HEK293 (cell line): ENCODE results near the gene PPM1L.
A peak's percentile ranks its signal among the peaks of the same experiment; 100 is the strongest.

Source experiments
- CTCF ChIA-PET: fragments of 350-600 bp; formaldehyde crosslinking; extraction: SDS; loops from one replicate; lab custom pipeline; 2021; ENCODE audit warnings: antibody characterized with exemption; lab: Yijun Ruan, JAX
- POLR2A ChIA-PET: fragments of 300-600 bp; formaldehyde crosslinking; extraction: SDS; loops from one replicate; lab custom pipeline; 2020; ENCODE audit warnings: antibody characterized with exemption, inconsistent platforms; lab: Yijun Ruan, JAX
- H3K27ac ChIP-seq: fragments of 200-500 bp; sonication (Bioruptor generic); 2 replicates; pipeline ENCODE4 v1.5.1; 2014; ENCODE audit warnings: low read depth, low read length, control low read depth, inconsistent platforms; ENCODE audit errors: extremely low read depth
- H3K36me3 ChIP-seq, 2 experiments: fragments of 200-500 bp in 1 of 2; sonication (Bioruptor generic) in 1 of 2; 1 replicate in 1 of 2; 2 replicates in 1 of 2; pipeline ENCODE4 v1.5.1; 2014 to 2017; ENCODE audit warnings: inconsistent platforms in 2 of 2, low read length in 2 of 2; ENCODE audit not compliant: control insufficient read depth in 2 of 2, insufficient read depth in 1 of 2
- H3K4me1 ChIP-seq: fragments of 200-500 bp; sonication (Bioruptor generic); 2 replicates; pipeline ENCODE4 v1.5.1; 2014; ENCODE audit warnings: mild to moderate bottlenecking, low read length, inconsistent platforms; ENCODE audit not compliant: control insufficient read depth, insufficient read depth
- H3K4me3 ChIP-seq: 2 replicates; pipeline ENCODE4 v1.5.1; 2011; ENCODE audit warnings: low read depth, mild to moderate bottlenecking, control low read depth, low read length, moderate library complexity
- H3K9me3 ChIP-seq: fragments of 200-500 bp; sonication (Bioruptor generic); 2 replicates; pipeline ENCODE4 v1.5.1; 2014; ENCODE audit warnings: low read depth, low read length, inconsistent platforms; ENCODE audit not compliant: control insufficient read depth, insufficient read depth
- MZF1 ChIP-seq: fragments of 450-650 bp; formaldehyde crosslinking; IDR thresholded peaks from 2 replicates; pipeline ENCODE4 v1.5.1; 2017; ENCODE audit warnings: missing biosample characterization, missing genetic modification characterization, borderline replicate concordance
- OVOL3 ChIP-seq: fragments of 450-650 bp; formaldehyde crosslinking; IDR thresholded peaks from 2 replicates; pipeline ENCODE4 v1.5.1; 2016; ENCODE audit warnings: missing biosample characterization, missing genetic modification characterization
- PRDM1 ChIP-seq: fragments of 450-650 bp; formaldehyde crosslinking; IDR thresholded peaks from 2 replicates; pipeline ENCODE4; 2016; ENCODE audit warnings: missing biosample characterization, missing genetic modification characterization
- PRDM6 ChIP-seq: fragments of 450-650 bp; formaldehyde crosslinking; IDR thresholded peaks from 2 replicates; pipeline ENCODE4 v1.5.1; 2017; ENCODE audit warnings: missing biosample characterization, missing genetic modification characterization
- SP3 ChIP-seq: fragments of 450-650 bp; formaldehyde crosslinking; IDR thresholded peaks from 2 replicates; pipeline ENCODE4 v1.5.1; 2016; ENCODE audit warnings: missing biosample characterization, missing genetic modification characterization
- ZBTB26 ChIP-seq: fragments of 450-650 bp; formaldehyde crosslinking; optimal IDR thresholded peaks from 2 replicates; pipeline ENCODE3; 2016; ENCODE audit warnings: missing biosample characterization, mild to moderate bottlenecking, missing genetic modification characterization
- ZNF132 ChIP-seq: fragments of 450-650 bp; formaldehyde crosslinking; IDR thresholded peaks from 2 replicates; pipeline ENCODE4 v1.5.1; 2017; ENCODE audit warnings: missing biosample characterization, missing genetic modification characterization, borderline replicate concordance
- ZNF26 ChIP-seq: fragments of 450-650 bp; formaldehyde crosslinking; IDR thresholded peaks from 2 replicates; pipeline ENCODE4 v1.5.1; 2016; ENCODE audit warnings: missing biosample characterization, missing genetic modification characterization
- ZNF302 ChIP-seq: fragments of 450-650 bp; formaldehyde crosslinking; IDR thresholded peaks from 2 replicates; pipeline ENCODE4 v1.5.1; 2016; ENCODE audit warnings: missing biosample characterization, missing genetic modification characterization, low read depth
- ZNF311 ChIP-seq: fragments of 450-650 bp; formaldehyde crosslinking; IDR thresholded peaks from 2 replicates; pipeline ENCODE4 v1.5.1; 2017; ENCODE audit warnings: missing biosample characterization, missing genetic modification characterization, borderline replicate concordance
- ZNF362 ChIP-seq: fragments of 450-650 bp; formaldehyde crosslinking; IDR thresholded peaks from 2 replicates; pipeline ENCODE4 v1.5.1; 2016; ENCODE audit warnings: missing biosample characterization, missing genetic modification characterization
- ZNF416 ChIP-seq: fragments of 450-650 bp; formaldehyde crosslinking; IDR thresholded peaks from 2 replicates; pipeline ENCODE4 v1.5.1; 2016; ENCODE audit warnings: missing biosample characterization, missing genetic modification characterization
- ZNF426 ChIP-seq: fragments of 450-650 bp; formaldehyde crosslinking; IDR thresholded peaks from 2 replicates; pipeline ENCODE4 v1.5.1; 2017; ENCODE audit warnings: missing biosample characterization, missing genetic modification characterization, mild to moderate bottlenecking, inconsistent platforms, moderate library complexity
- ZNF558 ChIP-seq: fragments of 450-650 bp; formaldehyde crosslinking; IDR thresholded peaks from 2 replicates; pipeline ENCODE4 v1.5.1; 2016; ENCODE audit warnings: missing biosample characterization, missing genetic modification characterization
- ZNF580 ChIP-seq: fragments of 450-650 bp; formaldehyde crosslinking; IDR thresholded peaks from 2 replicates; pipeline ENCODE4 v1.5.1; 2016; ENCODE audit warnings: missing biosample characterization, missing genetic modification characterization
- ZNF610 ChIP-seq: fragments of 450-650 bp; formaldehyde crosslinking; IDR thresholded peaks from 2 replicates; pipeline ENCODE4 v1.5.1; 2016; ENCODE audit warnings: missing biosample characterization, missing genetic modification characterization, borderline replicate concordance
- ZNF768 ChIP-seq: fragments of 450-650 bp; formaldehyde crosslinking; IDR thresholded peaks from 2 replicates; pipeline ENCODE4 v1.5.1; 2018; ENCODE audit warnings: missing biosample characterization, mild to moderate bottlenecking, missing genetic modification characterization
- ZNF791 ChIP-seq: fragments of 450-650 bp; formaldehyde crosslinking; IDR thresholded peaks from 2 replicates; pipeline ENCODE4 v1.5.1; 2016; ENCODE audit warnings: missing biosample characterization, missing genetic modification characterization
- ZNF792 ChIP-seq: fragments of 450-650 bp; formaldehyde crosslinking; IDR thresholded peaks from 2 replicates; pipeline ENCODE4 v1.5.1; 2016; ENCODE audit warnings: missing biosample characterization, missing genetic modification characterization
- ZSCAN18 ChIP-seq: fragments of 450-650 bp; formaldehyde crosslinking; IDR thresholded peaks from 2 replicates; pipeline ENCODE4 v1.5.1; 2016; ENCODE audit warnings: missing biosample characterization, missing genetic modification characterization
- ZSCAN30 ChIP-seq: fragments of 450-650 bp; IDR thresholded peaks from 2 replicates; pipeline ENCODE4 v1.5.1; 2018; ENCODE audit warnings: missing biosample characterization, mild to moderate bottlenecking, missing genetic modification characterization, moderate library complexity
- ZSCAN5A ChIP-seq: fragments of 450-650 bp; formaldehyde crosslinking; IDR thresholded peaks from 2 replicates; pipeline ENCODE4 v1.5.1; 2016; ENCODE audit warnings: missing biosample characterization, missing genetic modification characterization

Gene PPM1L

GRCh38 chr3:160820430-160820829 is 64.4 kb downstream of the PPM1L start:
- H3K27ac ChIP-seq: no peak overlapping the region
- POLR2A ChIA-PET: no interaction called here
- H3K9me3 ChIP-seq: no peaks in the 10 kb centered on the region
- TF ChIP-seq OVOL3 (tag by site-specific recombination): no peak
- no peak for TF ChIP-seq ZNF416
- TF ChIP-seq ZSCAN5A (tag by site-specific recombination): no peak
- TF ChIP-seq SP3 (tag by site-specific recombination): no peak
- no peak for TF ChIP-seq ZNF132 (tag by site-specific recombination)
- peak; percentile 50 for TF ChIP-seq PRDM1 (tag by site-specific recombination)
- TF ChIP-seq ZBTB26 (tag by site-specific recombination): no peak
- TF ChIP-seq ZSCAN30 (tag by site-specific recombination): no peak
- TF ChIP-seq ZNF768 (tag by site-specific recombination): no peak
- no peak overlapping the region for H3K4me3 ChIP-seq
- CTCF ChIA-PET: no interaction called here
- H3K4me1 ChIP-seq: no peaks in the 10 kb centered on the region; the same call in 1 of the 2 replicates
- no peaks in the 10 kb centered on the region for H3K36me3 ChIP-seq

- Histone ChIP-seq H3K9me3 (no peaks in the 10 kb centered on the region), H3K27ac (no peak overlapping the region), H3K36me3 (no peaks in the 10 kb centered on the region), H3K4me1 (no peaks in the 10 kb centered on the region; the same call in 1 of the 2 replicates), H3K4me3 (no peak overlapping the region)
- CTCF ChIA-PET: no interaction called here
- POLR2A ChIA-PET: no interaction called here
- TF ChIP-seq ZNF26 (no peak), ZNF426 (tag by site-specific recombination) (no peak), ZNF610 (tag by site-specific recombination) (no peak), PRDM1 (tag by site-specific recombination) (peak; percentile 62), ZNF302 (tag by site-specific recombination) (no peak), MZF1 (tag by site-specific recombination) (no peak), PRDM6 (tag by site-specific recombination) (peak; percentile 9; the same call in 1 of the 2 replicates)
Measured at GRCh38 chr3:160822936-160823335, 66.9 kb downstream of the PPM1L start.

- no peak overlapping the region for H3K4me3 ChIP-seq
- CTCF ChIA-PET: interaction anchor here (0.8 kb wide), 1 partner anchor 117 kb away, joined by 3 read pairs; no protein-coding TSS in a partner anchor
- TF ChIP-seq ZNF311 (tag by site-specific recombination) (no peak), ZNF580 (tag by site-specific recombination) (no peak), ZSCAN18 (tag by site-specific recombination) (no peak), ZNF792 (tag by site-specific recombination) (no peak), ZNF426 (tag by site-specific recombination) (no peak), ZNF791 (tag by site-specific recombination) (no peak), ZNF558 (tag by site-specific recombination) (no peak), ZNF362 (tag by site-specific recombination) (no peak)
Measured at GRCh38 chr3:160825311-160825800, 69.3 kb downstream of the PPM1L start.

More at GRCh38 chr3:160825311-160825800, 69.3 kb downstream of the PPM1L start:
- Histone ChIP-seq H3K27ac (no peak overlapping the region), H3K9me3 (no peaks in the 10 kb centered on the region), H3K36me3 (no peaks in the 10 kb centered on the region), H3K4me1 (no peaks in the 10 kb centered on the region; the same call in 1 of the 2 replicates)
- POLR2A ChIA-PET: no interaction called here
